Stimulated activated CD4-positive, alpha-beta T cell treated with anti-CD3 and anti-CD28 coated beads, Interleukin-1b, Interleukin-23, amount 100 ng/mL, for 1 hour (primary cell): ENCODE measurements around the gene CYB5R3.
"Not testable (repeated sequence)": the region's sequence is repeated elsewhere in the genome, so short reads cannot be mapped to it uniquely, and the experiment has no call there.

Experiments
- DNase-seq, 2 donors: peaks; one replicate each; pipeline ENCODE4 v3.0.0-alpha.2; 2020; ENCODE audit warnings: low read depth in 2 of 2

CYB5R3 gene

DNA sequence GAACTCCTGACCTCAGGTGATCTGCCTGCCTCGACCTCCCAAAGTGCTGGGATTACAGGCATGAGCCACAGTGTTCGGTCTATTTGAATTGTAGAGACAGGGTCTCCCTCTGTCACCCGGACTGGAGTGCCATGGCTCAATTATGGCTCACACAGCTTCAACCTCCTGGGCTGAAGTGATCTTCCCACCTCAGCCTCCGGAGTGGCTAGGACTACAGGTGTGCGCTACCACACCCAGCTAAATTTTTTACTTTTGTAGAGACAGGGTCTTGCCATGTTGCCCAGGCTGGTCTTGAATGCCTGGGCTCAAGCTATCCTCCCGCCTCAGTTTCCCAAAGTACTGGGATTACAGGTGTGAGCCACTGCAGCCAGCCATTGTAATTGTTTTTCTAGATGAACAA, 81.2 kb downstream of the CYB5R3 start:
- DNase-seq, result not testable (repeated sequence)
